Esophagus muscularis mucosa (tissue), 4 donors: ENCODE measurements around the gene CYP2J2. TPM values are rescaled to one million over a fixed set of nuclear protein-coding genes. Genes with fewer than 3 reads are reported as not detected.

Source experiments
- DNase-seq: peaks from one replicate; pipeline ENCODE4 v3.0.0-alpha.2; 2017; ENCODE audit errors: extremely low spot score
- H3K27ac ChIP-seq, 4 donors: fragments of 200-600 bp; sonication (generic); replicated peaks in 1 of 4; 1 replicate in 3 of 4; 2 replicates in 1 of 4; pipeline ENCODE4 v1.5.1; 2016 to 2019; ENCODE audit warnings: mild to moderate bottlenecking in 1 of 4
- H3K27me3 ChIP-seq, 4 donors: fragments of 200-600 bp; sonication (generic); one replicate each; pipeline versions ENCODE4 v1.5.1 to v1.6.0; 2016 to 2019
- H3K36me3 ChIP-seq, 4 donors: fragments of 200-600 bp; sonication (generic); one replicate each; pipeline ENCODE4 v1.5.1; 2016 to 2019
- H3K4me1 ChIP-seq, 4 donors: fragments of 200-600 bp; sonication (generic); one replicate each; pipeline ENCODE4 v1.5.1; 2016 to 2019
- H3K4me3 ChIP-seq, 4 donors: fragments of 200-600 bp; sonication (generic); 1 replicate in 2 of 4; 2 replicates in 2 of 4; pipeline ENCODE4 v1.5.1; 2016 to 2019; ENCODE audit warnings: mild to moderate bottlenecking in 4 of 4, moderate library complexity in 1 of 4
- H3K9me3 ChIP-seq, 4 donors: fragments of 200-600 bp; sonication (generic); 1 replicate in 3 of 4; 2 replicates in 1 of 4; pipeline ENCODE4 v1.5.1; 2016 to 2019
- CTCF ChIP-seq, 3 experiments: fragments of 200-600 bp in 2 of 3; fragments of 450-650 bp in 1 of 3; sonication (generic) in 2 of 3; IDR thresholded peaks; one replicate each; pipeline ENCODE4 v1.5.1; 2017 to 2019; ENCODE audit warnings: antibody characterized with exemption in 3 of 3, mild to moderate bottlenecking in 2 of 3, moderate library complexity in 1 of 3
- EP300 ChIP-seq: sonication (generic); formaldehyde crosslinking; IDR thresholded peaks from one replicate; pipeline ENCODE4 v1.6.1; 2017; ENCODE audit warnings: antibody characterized with exemption
- POLR2A ChIP-seq: fragments of 450-650 bp; IDR thresholded peaks from one replicate; pipeline ENCODE4 v1.6.1; 2017; ENCODE audit warnings: antibody characterized with exemption, moderate library complexity, mild to moderate bottlenecking, low read depth
- POLR2AphosphoS5 ChIP-seq, 2 donors: sonication (generic); formaldehyde crosslinking; IDR thresholded peaks; one replicate each; pipeline ENCODE4 v1.6.1; 2017; ENCODE audit warnings: antibody characterized with exemption in 2 of 2
- WGBS: methylation state at CpG from one replicate; pipeline ENCODE4 v1.1.5; 2018; 5-methylcytosine and 5-hydroxymethylcytosine counted together
- intact Hi-C: fragments of 100-400 bp; cut with DNase I; formaldehyde crosslinking; loops from one replicate; pipeline ENCODE4 v1.15.1; 2023
- total RNA-seq, 4 donors: library from RNA; depleted of rRNA; stranded (reverse); fragments of >200 nt; gene quantifications; one replicate each; pipeline versions ENCODE4 v1.1.0 to v1.2.1, GENCODE V29; 2016

The CYP2J2 gene
- total RNA-seq, 4 donors from 2014 or later = 0.17 to 0.42 (median 0.26) TPM; not detected in 1

GRCh38 chr1:59879574-59879973, 47.0 kb downstream of the CYP2J2 start:
- no peaks in the 10 kb centered on the region for H3K27me3 ChIP-seq
- TF ChIP-seq CTCF (IDR thresholded peaks at IDR 0.05) = peak; percentile 32 to 51 (median 45)
- TF ChIP-seq POLR2AphosphoS5 (IDR thresholded peaks at IDR 0.05) = no peak
- TF ChIP-seq EP300 = no peak
- TF ChIP-seq POLR2A = no peak
- no peak overlapping the region for H3K27ac ChIP-seq
- intact Hi-C loops = loop anchor here (2.0 kb wide), 1 partner anchor 67 kb away; no protein-coding TSS in a partner anchor
- no peaks in the 10 kb centered on the region for H3K4me1 ChIP-seq
- H3K4me3 ChIP-seq = no peak overlapping the region
- peaks cover 0 to 18% (median 8%) of the 10 kb centered on the region in 4 donors for H3K9me3 ChIP-seq
- DNase-seq = no peak
- H3K36me3 ChIP-seq = no peaks in the 10 kb centered on the region
- 35% methylated on average over 5 of the region's 5 CpGs for WGBS

- 75% methylated on average over 3 of the region's 3 CpGs for WGBS
Measured at GRCh38 chr1:59878370-59878769, 48.2 kb downstream of the CYP2J2 start.

GRCh38 chr1:59877108-59877682, 49.4 kb downstream of the CYP2J2 start:
- H3K36me3 ChIP-seq = no peaks in the 10 kb centered on the region

More at GRCh38 chr1:59878370-59878769, 48.2 kb downstream of the CYP2J2 start:
- DNase-seq = no peak
- Histone ChIP-seq H3K36me3 (no peaks in the 10 kb centered on the region), H3K4me1 (no peaks in the 10 kb centered on the region), H3K27ac (no peak overlapping the region), H3K27me3 (no peaks in the 10 kb centered on the region), H3K4me3 (no peak overlapping the region), H3K9me3 (peaks cover 0 to 18% (median 8%) of the 10 kb centered on the region in 4 donors)
- intact Hi-C loops = loop anchor here (2.0 kb wide), 1 partner anchor 68 kb away; no protein-coding TSS in a partner anchor
- TF ChIP-seq EP300 (no peak), POLR2A (no peak), CTCF (IDR thresholded peaks at IDR 0.05) (no peak), POLR2AphosphoS5 (IDR thresholded peaks at IDR 0.05) (no peak)

GRCh38 chr1:59871746-59872145, 54.8 kb downstream of the CYP2J2 start:
- intact Hi-C loops = no loop called here
- Histone ChIP-seq H3K27ac (no peak overlapping the region), H3K4me3 (no peak overlapping the region), H3K36me3 (no peaks in the 10 kb centered on the region), H3K27me3 (no peaks in the 10 kb centered on the region), H3K9me3 (peaks cover 0 to 5% (median 4%) of the 10 kb centered on the region in 4 donors), H3K4me1 (no peaks in the 10 kb centered on the region)
- no peak for DNase-seq
- TF ChIP-seq POLR2AphosphoS5 (IDR thresholded peaks at IDR 0.05) (no peak), CTCF (IDR thresholded peaks at IDR 0.05) (no peak), POLR2A (no peak), EP300 (no peak)

More at GRCh38 chr1:59877108-59877682, 49.4 kb downstream of the CYP2J2 start:
- no peaks in the 10 kb centered on the region for H3K4me1 ChIP-seq
- TF ChIP-seq POLR2AphosphoS5 (IDR thresholded peaks at IDR 0.05) (no peak), POLR2A (no peak), CTCF (IDR thresholded peaks at IDR 0.05) (no peak), EP300 (no peak)
- WGBS = 92% methylated on average over 2 of the region's 2 CpGs
- H3K4me3 ChIP-seq = no peak overlapping the region
- intact Hi-C loops = no loop called here
- H3K27me3 ChIP-seq = no peaks in the 10 kb centered on the region
- no peak for DNase-seq
- peaks cover 0 to 18% (median 8%) of the 10 kb centered on the region in 4 donors for H3K9me3 ChIP-seq
- no peak overlapping the region for H3K27ac ChIP-seq

GRCh38 chr1:59866462-59866861, 60.1 kb downstream of the CYP2J2 start:
- intact Hi-C loops = no loop called here
- no peaks in the 10 kb centered on the region for H3K27me3 ChIP-seq

More at GRCh38 chr1:59866462-59866861, 60.1 kb downstream of the CYP2J2 start:
- DNase-seq = no peak
- no peaks in the 10 kb centered on the region for H3K4me1 ChIP-seq
- no peaks in the 10 kb centered on the region for H3K36me3 ChIP-seq
- no peaks in the 10 kb centered on the region for H3K9me3 ChIP-seq
- no peak overlapping the region for H3K4me3 ChIP-seq
- no peak overlapping the region for H3K27ac ChIP-seq
- no peak for TF ChIP-seq POLR2AphosphoS5 (IDR thresholded peaks at IDR 0.05)
- WGBS = 96% methylated on average over 2 of the region's 2 CpGs
